ENCODE data around the gene ZSCAN5C.
"Not testable (repeated sequence)": the region's sequence is repeated elsewhere in the genome, so short reads cannot be mapped to it uniquely, and the experiment has no call there.

ZSCAN5C gene

DNA sequence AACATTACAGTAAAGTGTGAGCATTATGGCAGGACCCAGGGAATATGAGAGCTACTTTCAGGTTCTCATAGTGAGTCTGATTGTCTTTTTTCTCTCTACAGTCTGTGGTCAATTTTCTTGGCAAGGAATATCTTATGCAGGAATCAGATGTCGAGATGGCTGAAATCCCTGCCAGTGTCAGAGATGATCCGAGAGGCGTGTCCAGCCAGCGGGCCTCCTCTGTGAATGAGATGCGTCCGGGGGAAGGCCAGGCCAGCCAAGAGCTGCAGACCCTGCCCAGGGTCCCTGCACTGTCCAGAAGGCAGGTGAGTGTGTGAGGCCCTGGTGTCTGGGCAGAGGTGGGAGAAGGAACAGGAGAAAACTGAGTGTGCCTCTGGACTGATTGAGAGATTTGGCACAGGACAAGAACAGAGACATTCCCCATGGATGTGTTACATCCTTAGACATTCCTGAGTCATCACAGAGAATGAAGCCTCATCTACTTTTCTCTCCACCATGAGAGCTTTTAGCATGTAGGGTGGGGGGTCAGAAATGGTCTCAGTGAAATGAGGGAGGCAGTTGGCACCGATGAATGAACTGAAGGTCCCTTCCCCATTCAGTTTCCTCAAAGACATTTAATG lies 43.2 kb downstream of the ZSCAN5C start:
- in situ Hi-C loops (cut with HindIII; ENCODE audit: low sequenced_read_pairs) = no loop called here
- no peak overlapping the region for H3K4me3 ChIP-seq (ENCODE audit: low read depth, low read length)
- DNase-seq (ENCODE audit: low read depth, low spot score) = no peak
- TF ChIP-seq, protein P1, sequence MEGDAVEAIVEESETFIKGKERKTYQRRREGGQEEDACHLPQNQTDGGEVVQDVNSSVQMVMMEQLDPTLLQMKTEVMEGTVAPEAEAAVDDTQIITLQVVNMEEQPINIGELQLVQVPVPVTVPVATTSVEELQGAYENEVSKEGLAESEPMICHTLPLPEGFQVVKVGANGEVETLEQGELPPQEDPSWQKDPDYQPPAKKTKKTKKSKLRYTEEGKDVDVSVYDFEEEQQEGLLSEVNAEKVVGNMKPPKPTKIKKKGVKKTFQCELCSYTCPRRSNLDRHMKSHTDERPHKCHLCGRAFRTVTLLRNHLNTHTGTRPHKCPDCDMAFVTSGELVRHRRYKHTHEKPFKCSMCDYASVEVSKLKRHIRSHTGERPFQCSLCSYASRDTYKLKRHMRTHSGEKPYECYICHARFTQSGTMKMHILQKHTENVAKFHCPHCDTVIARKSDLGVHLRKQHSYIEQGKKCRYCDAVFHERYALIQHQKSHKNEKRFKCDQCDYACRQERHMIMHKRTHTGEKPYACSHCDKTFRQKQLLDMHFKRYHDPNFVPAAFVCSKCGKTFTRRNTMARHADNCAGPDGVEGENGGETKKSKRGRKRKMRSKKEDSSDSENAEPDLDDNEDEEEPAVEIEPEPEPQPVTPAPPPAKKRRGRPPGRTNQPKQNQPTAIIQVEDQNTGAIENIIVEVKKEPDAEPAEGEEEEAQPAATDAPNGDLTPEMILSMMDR (IDR thresholded peaks at IDR 0.05; ENCODE audit: low read depth, low read length) = no peak

DNA sequence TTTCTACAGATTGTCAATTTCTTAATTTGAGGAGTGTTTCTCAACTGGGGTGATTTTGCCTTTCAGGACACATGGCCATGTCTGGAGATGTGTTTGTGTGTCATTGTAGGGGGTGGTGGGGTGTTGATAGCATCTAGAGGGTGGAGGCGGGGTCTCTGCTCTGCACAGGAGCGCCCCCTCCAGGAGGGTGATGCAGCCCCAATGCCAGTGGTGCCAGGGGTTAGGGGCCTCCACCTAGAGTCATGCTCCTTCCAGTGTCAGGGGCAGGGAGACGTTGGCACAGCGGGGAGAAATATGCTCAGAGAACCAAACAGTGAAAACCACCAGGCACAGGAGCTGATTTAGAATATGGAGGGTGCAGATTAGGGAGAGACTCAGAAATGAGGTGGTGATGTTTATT lies 43.7 kb downstream of the ZSCAN5C start:
- H3K4me3 ChIP-seq (ENCODE audit: low read depth, low read length); DNase-seq (ENCODE audit: low read depth, low spot score); in situ Hi-C loops (cut with HindIII; ENCODE audit: low sequenced_read_pairs): not testable (repeated sequence)

DNA sequence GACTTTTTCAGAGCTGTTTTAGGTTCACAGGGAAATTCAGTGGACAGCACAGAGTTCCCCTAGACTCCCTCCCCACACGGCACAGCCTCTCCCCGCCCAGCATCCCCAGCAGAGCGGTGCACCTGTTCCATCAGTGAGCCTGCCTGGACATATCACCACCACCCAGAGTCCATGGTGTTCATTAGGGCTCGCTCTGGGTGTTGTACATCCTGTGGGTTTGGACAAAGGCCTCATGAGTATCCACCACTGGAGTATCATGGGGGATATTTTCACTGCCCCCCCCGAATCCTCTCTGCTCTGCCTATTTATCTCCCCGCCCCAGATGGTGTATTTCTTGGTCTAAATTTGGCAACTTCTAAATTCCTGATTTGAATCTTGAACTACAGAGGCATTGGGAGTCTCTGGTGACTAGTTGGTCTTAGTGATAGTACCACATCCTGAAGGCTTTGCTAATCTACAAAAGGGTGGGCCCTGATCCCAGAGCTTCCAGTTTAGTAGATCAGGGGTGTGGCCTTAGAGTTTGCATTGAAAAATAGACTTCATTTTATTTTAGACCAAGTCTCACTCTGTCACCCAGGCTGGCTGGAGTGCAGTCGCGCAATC lies 46.8 kb downstream of the ZSCAN5C start:
- DNase-seq (ENCODE audit: low read depth, low spot score); H3K4me3 ChIP-seq (ENCODE audit: low read depth, low read length); in situ Hi-C loops (cut with HindIII; ENCODE audit: low sequenced_read_pairs): not testable (repeated sequence)

DNA sequence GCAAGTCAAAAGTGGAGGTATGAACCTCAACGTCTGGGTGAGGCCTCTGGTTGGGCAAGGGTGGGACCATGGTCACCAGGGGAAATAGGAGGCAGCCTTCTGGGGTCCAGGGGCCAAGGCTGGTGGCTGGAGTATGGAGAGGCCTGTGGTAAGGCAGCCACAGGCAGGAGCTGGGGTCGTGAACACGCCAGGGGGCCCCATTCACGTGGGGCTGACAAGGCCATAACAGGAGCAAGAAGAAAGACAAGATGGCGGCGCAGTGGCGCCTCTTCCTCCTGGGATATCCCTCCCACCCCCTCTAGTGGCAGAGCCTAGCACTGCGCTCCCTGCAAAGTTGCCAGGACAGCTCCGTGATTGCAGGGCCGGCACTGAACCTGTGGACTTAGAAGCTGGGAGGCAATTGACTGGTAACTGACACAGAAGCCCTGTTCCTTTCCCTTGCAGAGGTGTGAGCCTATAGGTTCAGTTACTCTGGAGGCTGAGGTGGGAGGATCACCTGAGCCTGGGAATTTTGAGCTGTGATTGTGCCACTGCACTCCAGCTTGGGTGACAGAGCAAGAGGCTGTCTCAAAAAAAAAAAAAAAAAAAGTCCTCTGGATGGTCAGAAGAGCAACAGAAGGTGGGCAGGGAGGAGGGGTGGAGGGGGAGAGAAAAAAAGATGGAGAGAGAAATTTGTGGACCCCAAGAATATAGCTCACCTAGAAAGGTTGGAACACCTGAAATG lies 50.8 kb downstream of the ZSCAN5C start:
- peak; percentile 73 for DNase-seq (ENCODE audit: low read depth, low spot score)
- no peak overlapping the region for H3K4me3 ChIP-seq (ENCODE audit: low read depth, low read length)
- in situ Hi-C loops (cut with HindIII; ENCODE audit: low sequenced_read_pairs) = no loop called here
- TF ChIP-seq, protein P1 (IDR thresholded peaks at IDR 0.05; ENCODE audit: low read depth, low read length) = peak; percentile 96

DNA sequence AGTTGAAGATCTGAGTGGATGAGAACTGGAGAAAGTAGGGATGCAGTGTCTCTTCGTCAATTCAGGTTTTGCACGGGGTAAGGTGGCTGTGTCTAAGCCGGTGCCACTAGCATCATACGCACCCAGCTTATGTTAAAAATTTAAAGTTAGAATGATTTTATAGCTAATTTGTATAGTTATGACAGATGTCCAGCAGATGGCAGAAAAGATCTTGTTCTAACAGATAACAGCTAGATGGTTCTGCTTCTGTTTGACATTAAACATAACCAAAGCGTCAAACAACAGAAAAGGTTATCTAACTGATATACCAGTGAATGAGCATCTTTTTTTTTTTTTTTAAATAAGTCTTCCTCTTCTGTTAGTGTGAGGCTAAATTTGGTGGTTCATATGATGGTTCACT lies 51.7 kb downstream of the ZSCAN5C start:
- TF ChIP-seq, protein P1 (IDR thresholded peaks at IDR 0.05; ENCODE audit: low read depth, low read length) = peak; percentile 39
- no peak overlapping the region for H3K4me3 ChIP-seq (ENCODE audit: low read depth, low read length)
- in situ Hi-C loops (cut with HindIII; ENCODE audit: low sequenced_read_pairs) = no loop called here
- DNase-seq (ENCODE audit: low read depth, low spot score) = peak; percentile 65

DNA sequence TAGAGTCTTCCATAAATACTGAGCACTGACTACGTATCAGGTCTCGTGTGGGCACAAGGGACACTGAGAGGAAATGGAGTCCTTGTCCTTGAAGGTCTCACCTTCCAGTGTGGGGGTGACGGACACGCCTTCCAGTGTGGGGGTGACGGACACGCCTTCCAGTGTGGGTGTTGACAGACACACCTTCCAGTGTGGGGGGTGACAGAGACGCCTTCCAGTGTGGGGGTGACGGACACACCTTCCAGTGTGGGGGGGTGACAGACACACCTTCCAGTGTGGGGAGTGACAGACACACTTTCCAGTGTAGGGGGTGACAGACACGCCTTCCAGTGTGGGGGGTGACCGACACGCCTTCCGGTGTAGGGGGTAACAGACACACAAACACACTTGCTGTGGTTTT lies 56.2 kb downstream of the ZSCAN5C start:
- no peak overlapping the region for H3K4me3 ChIP-seq (ENCODE audit: low read depth, low read length)
- no peak for DNase-seq (ENCODE audit: low read depth, low spot score)
- in situ Hi-C loops (cut with HindIII; ENCODE audit: low sequenced_read_pairs) = no loop called here
- TF ChIP-seq, protein P1 (IDR thresholded peaks at IDR 0.05; ENCODE audit: low read depth, low read length) = no peak
